Activated CD4-positive, alpha-beta T cell treated with anti-CD3 and anti-CD28 coated beads for 24 hours (primary cell): ENCODE results near the gene LLGL2.

Experiments
- DNase-seq, 2 donors: peaks; one replicate each; pipeline ENCODE4 v3.0.0-alpha.2; 2020; ENCODE audit warnings: low read depth in 2 of 2

Gene LLGL2

GRCh38 chr17:75491680-75492079 is 33.8 kb upstream of the LLGL2 start:
- no peak for DNase-seq

GRCh38 chr17:75492555-75493168 is 32.8 kb upstream of the LLGL2 start:
- DNase-seq: no peak

- no peak for DNase-seq
These were observed 31.9 kb upstream of the LLGL2 start for GRCh38 chr17:75493476-75494129.

- DNase-seq: no peak
These were observed 31.1 kb upstream of the LLGL2 start for GRCh38 chr17:75494326-75494877.

- no peak for DNase-seq
These were observed 29.5 kb upstream of the LLGL2 start for GRCh38 chr17:75496005-75496404.

GRCh38 chr17:75498039-75498725 is 27.3 kb upstream of the LLGL2 start:
- DNase-seq: no peak

GRCh38 chr17:75498726-75499213 is 26.7 kb upstream of the LLGL2 start:
- DNase-seq: no peak

GRCh38 chr17:75499313-75500022 is 26.0 kb upstream of the LLGL2 start:
- DNase-seq: no peak

- DNase-seq: no peak
These were observed 24.9 kb upstream of the LLGL2 start for GRCh38 chr17:75500419-75501216.

- no peak for DNase-seq
These were observed 24.0 kb upstream of the LLGL2 start for GRCh38 chr17:75501378-75502071.

- DNase-seq: no peak
These were observed 23.3 kb upstream of the LLGL2 start for GRCh38 chr17:75502072-75502720.

- no peak for DNase-seq
These were observed 22.7 kb upstream of the LLGL2 start for GRCh38 chr17:75502721-75503329.

- DNase-seq: no peak
These were observed 22.1 kb upstream of the LLGL2 start for GRCh38 chr17:75503337-75503950.

GRCh38 chr17:75503976-75504346 is 21.5 kb upstream of the LLGL2 start:
- DNase-seq: no peak

GRCh38 chr17:75504347-75505151 is 20.9 kb upstream of the LLGL2 start:
- no peak for DNase-seq

GRCh38 chr17:75505152-75505409 is 20.4 kb upstream of the LLGL2 start:
- no peak for DNase-seq

- no peak for DNase-seq
These were observed 19.9 kb upstream of the LLGL2 start for GRCh38 chr17:75505640-75506039.

- no peak for DNase-seq
These were observed 19.4 kb upstream of the LLGL2 start for GRCh38 chr17:75506134-75506533.

- DNase-seq: no peak
These were observed 18.6 kb upstream of the LLGL2 start for GRCh38 chr17:75506888-75507287.
